Mucosa of descending colon (tissue), 3 donors: Measurements from ENCODE around the gene IFNB1. TPM values are rescaled to one million over a fixed set of nuclear protein-coding genes. Genes with fewer than 3 reads are reported as not detected.

Experiments used
- ATAC-seq: fragments of 200-7000 bp; cut with Tn5 transposase; one replicate; pipeline ENCODE4 v1.9.1; 2020; ENCODE audit warnings: mild to moderate bottlenecking, moderate library complexity
- DNase-seq, 3 donors: peaks; one replicate each; pipeline ENCODE4 v3.0.0-alpha.2; 2020
- H3K36me3 ChIP-seq: fragments of 200-600 bp; one replicate; pipeline ENCODE4 v1.8.0; 2021; ENCODE audit warnings: low read depth, mild to moderate bottlenecking
- H3K4me1 ChIP-seq: fragments of 200-600 bp; one replicate; pipeline ENCODE4 v1.8.0; 2021; ENCODE audit warnings: low read depth, mild to moderate bottlenecking
- H3K4me3 ChIP-seq: fragments of 200-600 bp; one replicate; pipeline ENCODE4 v1.8.0; 2021; ENCODE audit warnings: mild to moderate bottlenecking
- H3K9me3 ChIP-seq: fragments of 200-600 bp; one replicate; pipeline ENCODE4 v1.8.0; 2021; ENCODE audit warnings: mild to moderate bottlenecking
- CTCF ChIP-seq: fragments of 200-600 bp; IDR thresholded peaks from one replicate; pipeline ENCODE4 v1.8.0; 2022; ENCODE audit warnings: antibody characterized with exemption, mild to moderate bottlenecking
- intact Hi-C, 2 donors: fragments of 100-400 bp; cut with DNase I in 1 of 2; cut with micrococcal nuclease in 1 of 2; formaldehyde crosslinking; loops; one replicate each; pipeline versions ENCODE4 v1.11.0 to v1.11.1; 2022; cut with DNase I, micrococcal nuclease
- total RNA-seq, 3 donors: library from RNA; stranded (reverse); fragmentation: NEBNext Ultra II Directional in 2 of 3; extraction: Animal tissue kit (Norgen Biotek cat#: 25700) in 2 of 3; gene quantifications; one replicate each; pipeline versions ENCODE4 v1.2.1 to v1.2.4, GENCODE V29; 2021 to 2023
- donor health status: DM: no; HTN: no; CAD: no; lungs with moderate emphysema.
- donor health status: DM: no; HTN: no; CAD: no.
- donor health status: DM: no; HTN: yes; CAD: no.

Gene IFNB1
- total RNA-seq, 3 donors from 2014 or later = not detected

GRCh38 chr9:21110708-21111576 is 33.2 kb upstream of the IFNB1 start:
- peak; percentile 24 for TF ChIP-seq CTCF
- Histone ChIP-seq H3K36me3 (no peaks in the 10 kb centered on the region), H3K4me1 (no peaks in the 10 kb centered on the region), H3K4me3 (no peak overlapping the region), H3K9me3 (no peaks in the 10 kb centered on the region)
- intact Hi-C loops = loop anchor here (5.0 to 10.0 kb wide), 2 partner anchors 156 to 1184 kb away; no protein-coding TSS in a partner anchor
- ATAC-seq (peak; percentile 78), DNase-seq (peak in 1 of 3 donors; percentile 45)

- Histone ChIP-seq H3K4me3 (no peak overlapping the region), H3K4me1 (no peaks in the 10 kb centered on the region), H3K9me3 (no peaks in the 10 kb centered on the region), H3K36me3 (no peaks in the 10 kb centered on the region)
- no peak for TF ChIP-seq CTCF
- DNase-seq (no peak), ATAC-seq (no peak)
- intact Hi-C loops = loop anchor here in 1 of 2 donors (10.0 kb wide), 1 partner anchor 220 kb away; no protein-coding TSS in a partner anchor
These were observed 27.0 kb upstream of the IFNB1 start for GRCh38 chr9:21104787-21105186.

- DNase-seq (no peak), ATAC-seq (no peak)
- Histone ChIP-seq H3K9me3 (no peaks in the 10 kb centered on the region), H3K4me3 (no peak overlapping the region), H3K4me1 (no peaks in the 10 kb centered on the region), H3K36me3 (no peaks in the 10 kb centered on the region)
- TF ChIP-seq CTCF = no peak
- intact Hi-C loops = loop anchor here in 1 of 2 donors (10.0 kb wide), 1 partner anchor 218 kb away; no protein-coding TSS in a partner anchor
These were observed 24.6 kb upstream of the IFNB1 start for GRCh38 chr9:21102305-21102704.

GRCh38 chr9:21097817-21098216 is 20.1 kb upstream of the IFNB1 start:
- ATAC-seq (no peak), DNase-seq (no peak)
- H3K4me3 ChIP-seq = no peak overlapping the region
- intact Hi-C loops = no loop called here
- no peaks in the 10 kb centered on the region for H3K9me3 ChIP-seq
- no peak for TF ChIP-seq CTCF
- no peaks in the 10 kb centered on the region for H3K36me3 ChIP-seq
- no peaks in the 10 kb centered on the region for H3K4me1 ChIP-seq

- ATAC-seq (no peak), DNase-seq (no peak)
- Histone ChIP-seq H3K9me3 (no peaks in the 10 kb centered on the region), H3K4me1 (no peaks in the 10 kb centered on the region), H3K4me3 (no peak overlapping the region), H3K36me3 (no peaks in the 10 kb centered on the region)
- intact Hi-C loops = no loop called here
- TF ChIP-seq CTCF = no peak
These were observed 19.1 kb upstream of the IFNB1 start for GRCh38 chr9:21096901-21097255.
